CD4-positive, alpha-beta T cell (primary cell): ENCODE measurements around the gene COPZ1. TPM values are rescaled to one million over a fixed set of nuclear protein-coding genes. Genes with fewer than 3 reads are reported as not detected.
A peak's percentile ranks its signal among the peaks of the same experiment; 100 is the strongest.

ENCODE experiments used
- ATAC-seq: fragments of 200-7000 bp; cut with Tn5 transposase; one replicate; pipeline ENCODE4 v1.10.0; 2022; ENCODE audit warnings: mild to moderate bottlenecking; ENCODE audit not compliant: poor library complexity
- CTCF ChIA-PET: fragments of 350-600 bp; sonication (Branson Sonifier 250); formaldehyde crosslinking; loops from one replicate; lab custom pipeline; 2021; ENCODE audit warnings: antibody characterized with exemption, inconsistent platforms; lab: Charles Lee
- POLR2A ChIA-PET: fragments of 350-600 bp; sonication (Branson Sonifier 250); formaldehyde crosslinking; loops from one replicate; lab custom pipeline; 2021; ENCODE audit warnings: antibody characterized with exemption, inconsistent platforms; lab: Charles Lee
- DNase-seq, 14 experiments: peaks; one replicate each; pipeline ENCODE4 v3.0.0-alpha.2; 2013 to 2020; ENCODE audit warnings: mixed read lengths in 2 of 14
- H3K27ac ChIP-seq, 2 donors: one replicate each; pipeline versions ENCODE4 v1.5.1 to v1.7.0; 2013; ENCODE audit warnings: low read length in 2 of 2, low read depth in 1 of 2, mild to moderate bottlenecking in 1 of 2
- H3K27me3 ChIP-seq, 2 experiments: 1 replicate in 1 of 2; 2 replicates in 1 of 2; pipeline versions ENCODE4 v1.6.1 to v1.7.0; 2013; ENCODE audit warnings: low read length in 2 of 2, control low read depth in 1 of 2, mild to moderate bottlenecking in 1 of 2, moderate library complexity in 1 of 2; ENCODE audit not compliant: insufficient read depth in 2 of 2, control insufficient read depth in 1 of 2
- H3K36me3 ChIP-seq: one replicate; pipeline ENCODE4 v1.6.1; 2013; ENCODE audit warnings: low read length, control low read depth; ENCODE audit not compliant: insufficient read depth
- H3K4me1 ChIP-seq: one replicate; pipeline ENCODE4 v1.6.1; 2013; ENCODE audit warnings: low read length, control low read depth; ENCODE audit not compliant: insufficient read depth
- H3K4me3 ChIP-seq: one replicate; pipeline ENCODE4 v1.5.1; 2013; ENCODE audit warnings: mild to moderate bottlenecking, low read length, moderate library complexity
- H3K9me3 ChIP-seq, 2 experiments: 1 replicate in 1 of 2; 2 replicates in 1 of 2; pipeline versions ENCODE4 v1.6.1 to v1.7.0; 2013; ENCODE audit warnings: low read length in 2 of 2, mild to moderate bottlenecking in 2 of 2, control low read depth in 1 of 2, moderate library complexity in 1 of 2; ENCODE audit not compliant: control insufficient read depth in 1 of 2, insufficient read depth in 1 of 2
- H3K27ac Mint-ChIP-seq: one replicate; pipeline ENCODE4 v1.8.0; 2020; ENCODE audit warnings: mixed read lengths
- H3K27me3 Mint-ChIP-seq: one replicate; pipeline ENCODE4 v1.8.0; 2021; ENCODE audit warnings: mixed read lengths
- H3K36me3 Mint-ChIP-seq: one replicate; pipeline ENCODE4 v1.8.0; 2021; ENCODE audit warnings: low read depth, mixed read lengths
- H3K4me1 Mint-ChIP-seq: one replicate; pipeline ENCODE4 v1.8.0; 2021; ENCODE audit warnings: low read depth, mixed read lengths
- H3K4me3 Mint-ChIP-seq: one replicate; pipeline ENCODE4 v1.8.0; 2020; ENCODE audit warnings: mild to moderate bottlenecking, mixed read lengths
- H3K9me3 Mint-ChIP-seq: one replicate; pipeline ENCODE4 v1.8.0; 2020; ENCODE audit warnings: mixed read lengths
- CTCF ChIP-seq: fragments of 200-600 bp; IDR thresholded peaks from one replicate; pipeline ENCODE4 v1.8.0; 2022; ENCODE audit warnings: antibody characterized with exemption, mild to moderate bottlenecking
- intact Hi-C, 2 experiments: fragments of 100-400 bp; cut with DNase I in 1 of 2; cut with micrococcal nuclease in 1 of 2; formaldehyde crosslinking; loops; one replicate each; pipeline versions ENCODE4 v1.15.1 to v1.9.0; 2023 to 2025; cut with DNase I, micrococcal nuclease
- total RNA-seq, 174 experiments: library from RNA in 2 of 174; stranded (reverse) in 2 of 174; gene quantifications; one replicate each; pipeline ENCODE4 v1.2.3 and lab custom pipeline; 2021 to 2026

Gene COPZ1
- total RNA-seq, 2 experiments from 2014 or later, result 31.2 to 33.9 TPM

GRCh38 chr12:54279227-54279631, 45.7 kb upstream of the COPZ1 start:
- H3K27ac Mint-ChIP-seq, result no peak overlapping the region
- POLR2A ChIA-PET, result interaction anchor here (0.6 to 3.4 kb wide), 20 partner anchors 8 to 1649 kb away, joined by 3 to 82 read pairs (median 8); partner anchors contain the start of genes ATP5MC2, COPZ1, NCKAP1L and PYM1
- peak overlapping the region; percentile 80 for H3K4me3 ChIP-seq
- peaks cover 34% of the 10 kb centered on the region for H3K4me1 Mint-ChIP-seq
- ATAC-seq, result no peak
- TF ChIP-seq CTCF, result no peak
- peaks cover 7% of the 10 kb centered on the region for H3K36me3 Mint-ChIP-seq
- CTCF ChIA-PET, result interaction anchor here (1.0 kb wide), 1 partner anchor 45 kb away, joined by 5 read pairs; the partner anchor contains the start of gene COPZ1
- H3K9me3 Mint-ChIP-seq, result no peaks in the 10 kb centered on the region
- intact Hi-C loops, result loop anchor here in 1 of 2 experiments (2.0 to 5.0 kb wide), 2 partner anchors 26 to 57 kb away; no protein-coding TSS in a partner anchor
- no peak for DNase-seq
- H3K36me3 ChIP-seq, result peaks cover 37% of the 10 kb centered on the region
- H3K27ac ChIP-seq, result peak overlapping the region; percentile 93 to 95
- H3K4me3 Mint-ChIP-seq, result no peak overlapping the region
- H3K27me3 Mint-ChIP-seq, result no peaks in the 10 kb centered on the region
- peaks cover 55% of the 10 kb centered on the region for H3K4me1 ChIP-seq
- no peaks in the 10 kb centered on the region for H3K27me3 ChIP-seq
- H3K9me3 ChIP-seq, result no peaks in the 10 kb centered on the region

GRCh38 chr12:54279632-54280467, 45.1 kb upstream of the COPZ1 start, which contains the start of gene CBX5:
Gene CBX5 (minus strand): TSS chr12:54280122. CDS start chr12:54257650, 22,472 bp downstream.
- POLR2A ChIA-PET, result interaction anchor here (0.6 to 3.4 kb wide), 52 partner anchors 8 to 1848 kb away, joined by 3 to 82 read pairs (median 4); partner anchors contain the start of genes ATP5MC2, COPZ1, CSAD and EIF4B

More at GRCh38 chr12:54279632-54280467, 45.1 kb upstream of the COPZ1 start, which contains the start of gene CBX5:
- Mint-ChIP-seq H3K4me1 (peaks cover 32% of the 10 kb centered on the region), H3K4me3 (no peak within 1 kb of the TSS), H3K36me3 (peaks cover 5% of the 10 kb centered on the region), H3K27me3 (no peaks in the 10 kb centered on the region), H3K27ac (no peak within 1 kb of the TSS), H3K9me3 (no peaks in the 10 kb centered on the region)
- intact Hi-C loops, result loop anchor here (1.0 to 5.0 kb wide), 5 partner anchors 27 to 79 kb away; partner anchors contain the start of gene COPZ1 (in 2 of the 2)
- TF ChIP-seq CTCF, result no peak
- Histone ChIP-seq H3K4me1 (peaks cover 55% of the 10 kb centered on the region), H3K36me3 (peaks cover 41% of the 10 kb centered on the region), H3K4me3 (peak within 1 kb of the TSS; percentile 80), H3K27ac (peak within 1 kb of the TSS; percentile 93 to 95), H3K9me3 (no peaks in the 10 kb centered on the region), H3K27me3 (no peaks in the 10 kb centered on the region)
- DNase-seq (peak; percentile 99 to 100 (median 100)), ATAC-seq (peak; percentile 64)
- CTCF ChIA-PET, result interaction anchor here (1.0 kb wide), 3 partner anchors 28 to 79 kb away, joined by 3 to 5 read pairs (median 3); partner anchors contain the start of gene COPZ1
